T47D (cell line): ENCODE measurements around the gene TPSAB1.

Source experiments
- DNase-seq, 2 experiments: peaks; one replicate each; pipeline versions ENCODE4 v3.0.0 to v3.0.0-alpha.2; 2011 to 2012; ENCODE audit warnings: low read depth in 1 of 2, low spot score in 1 of 2
- JUND ChIP-seq: IDR thresholded peaks from 2 replicates; pipeline ENCODE4 v1.6.1; 2012; ENCODE audit warnings: low read depth
- in situ Hi-C: cut with HindIII; loops from 2 replicates; pipeline ENCODE4 v1.10.0; 2016; ENCODE audit warnings: low sequenced_read_pairs, low pct_unique_long_range_greater_than_20kb

TPSAB1 gene

DNA sequence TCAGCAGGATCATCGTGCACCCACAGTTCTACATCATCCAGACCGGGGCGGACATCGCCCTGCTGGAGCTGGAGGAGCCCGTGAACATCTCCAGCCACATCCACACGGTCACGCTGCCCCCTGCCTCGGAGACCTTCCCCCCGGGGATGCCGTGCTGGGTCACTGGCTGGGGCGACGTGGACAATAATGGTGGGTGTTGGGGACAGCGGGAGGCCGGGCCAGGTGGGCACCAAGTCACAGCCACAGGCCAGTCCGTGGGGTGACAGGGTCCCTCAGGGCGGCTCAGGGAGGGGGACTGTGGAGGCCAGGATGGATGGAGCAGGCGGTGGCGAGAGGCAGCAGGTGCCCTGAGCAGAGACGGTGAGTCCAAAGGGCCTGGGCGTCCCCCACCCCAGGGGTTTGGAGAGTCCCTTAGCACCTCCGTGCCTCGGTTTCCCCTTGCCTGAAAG is 16.4 kb downstream of the TPSAB1 start:
- no peak for DNase-seq
- in situ Hi-C loops: no loop called here
- TF ChIP-seq JUND: no peak

DNA sequence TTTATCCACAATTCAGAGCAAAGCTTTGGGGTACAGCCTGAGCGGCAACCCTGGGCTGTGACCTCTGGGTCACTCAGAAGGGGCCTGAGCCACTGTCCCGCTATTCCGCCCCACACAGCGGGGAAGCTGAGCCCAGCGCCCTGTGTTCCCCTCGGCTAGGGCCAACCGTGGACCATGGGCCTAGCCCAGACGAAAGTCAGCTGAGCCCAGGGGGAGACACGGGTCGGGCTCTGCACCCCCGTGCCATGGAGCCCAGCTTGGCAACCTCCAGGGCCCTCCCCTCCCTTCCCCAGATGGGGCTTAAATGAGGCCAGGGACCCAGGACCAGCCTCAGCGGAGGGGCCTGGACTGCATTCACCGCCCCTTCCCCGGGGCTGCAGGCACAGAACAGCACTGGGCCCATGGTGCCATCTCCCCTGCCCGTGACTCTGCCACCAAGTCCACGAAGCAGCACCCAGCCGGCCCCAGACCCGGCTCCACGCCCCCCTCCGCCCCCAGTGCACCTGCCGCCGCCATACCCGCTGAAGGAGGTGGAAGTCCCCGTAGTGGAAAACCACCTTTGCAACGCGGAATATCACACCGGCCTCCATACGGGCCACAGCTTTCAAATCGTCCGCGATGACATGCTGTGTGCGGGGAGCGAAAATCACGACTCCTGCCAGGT is 17.2 kb downstream of the TPSAB1 start:
- no peak for TF ChIP-seq JUND
- in situ Hi-C loops: no loop called here
- DNase-seq: no peak

- DNase-seq: peak in 1 of 2 experiments; percentile 63
- in situ Hi-C loops: no loop called here
- TF ChIP-seq JUND: no peak
Measured at GRCh38 chr16:1258225-1258600, 17.7 kb downstream of the TPSAB1 start.

DNA sequence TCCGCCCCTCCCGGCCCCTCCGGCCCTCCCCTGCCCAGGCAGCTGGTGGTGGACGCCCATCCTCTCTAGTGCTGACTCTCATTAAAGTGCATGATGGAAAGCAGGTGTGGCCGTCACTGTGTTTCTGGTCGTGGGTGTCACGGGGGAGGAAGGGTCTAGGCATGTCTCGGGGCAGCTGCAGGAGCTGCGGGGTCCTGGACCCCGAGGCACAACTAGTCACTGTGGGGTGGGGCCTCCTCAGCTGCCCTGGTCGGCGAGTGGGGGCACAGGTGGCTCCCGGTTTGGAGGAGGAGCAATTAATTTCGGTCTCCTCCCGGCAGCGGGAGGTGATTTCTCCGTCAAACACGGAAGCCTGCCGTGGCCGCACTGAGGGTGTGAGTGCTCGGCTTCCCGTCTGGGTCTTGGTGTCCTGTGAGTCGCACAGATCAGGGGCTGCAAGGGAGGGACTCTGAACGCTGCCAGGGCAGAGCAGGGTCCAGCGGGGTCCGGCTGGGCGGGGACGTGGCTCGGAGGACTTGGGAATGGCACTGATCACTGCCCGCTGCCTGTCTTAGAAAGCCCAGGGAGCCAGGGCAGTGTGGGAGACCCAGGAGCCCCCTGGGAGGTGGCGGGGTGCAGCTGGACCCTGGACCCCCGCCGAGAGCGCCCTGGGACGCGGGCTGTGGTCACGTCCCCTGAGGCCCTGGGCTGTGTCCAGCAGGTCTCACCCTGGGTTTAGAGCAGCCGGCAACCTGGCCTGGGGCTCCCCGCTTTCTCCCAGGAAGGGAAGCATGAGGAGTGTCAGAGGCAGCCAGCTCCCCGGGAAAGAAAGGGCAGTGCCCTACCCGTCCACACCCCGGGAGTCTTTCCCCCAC is 18.6 kb downstream of the TPSAB1 start:
- peak in 1 of 2 experiments; percentile 47 for DNase-seq
- in situ Hi-C loops: no loop called here

GRCh38 chr16:1259760-1260068 is 19.2 kb downstream of the TPSAB1 start:
- in situ Hi-C loops: no loop called here
- TF ChIP-seq JUND: no peak
- no peak for DNase-seq

More for the DNA sequence above, 18.6 kb downstream of the TPSAB1 start:
- TF ChIP-seq JUND: no peak

DNA sequence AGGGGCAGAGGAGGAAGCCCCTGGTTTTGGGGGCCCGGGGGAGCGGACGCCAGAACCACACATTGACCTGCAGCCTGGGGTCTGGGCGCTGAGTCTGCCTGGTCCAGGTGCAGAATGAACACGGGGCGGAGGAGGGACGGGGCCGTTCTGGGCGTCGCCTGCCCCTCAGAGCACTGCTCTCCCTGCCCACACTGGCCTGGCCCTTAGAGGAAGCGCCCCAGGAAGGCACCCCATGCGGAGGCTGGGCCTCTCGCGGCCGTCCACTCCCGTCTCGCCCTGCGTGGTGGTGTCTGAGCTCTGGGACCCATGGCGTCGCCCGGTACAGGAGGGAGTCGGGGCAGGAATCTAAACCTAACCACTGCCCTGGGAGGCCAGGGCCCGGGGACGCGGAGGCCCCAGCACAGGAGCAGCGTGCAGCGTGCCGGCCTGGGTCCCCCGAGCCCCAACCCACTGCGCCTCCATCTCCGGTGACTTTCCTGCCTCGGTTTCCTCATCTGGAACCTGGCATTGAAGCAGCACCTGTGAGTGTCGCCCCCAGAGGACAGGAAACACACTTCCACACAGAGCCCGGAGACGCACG is 19.7 kb downstream of the TPSAB1 start:
- DNase-seq: no peak
- in situ Hi-C loops: no loop called here
- no peak for TF ChIP-seq JUND

DNA sequence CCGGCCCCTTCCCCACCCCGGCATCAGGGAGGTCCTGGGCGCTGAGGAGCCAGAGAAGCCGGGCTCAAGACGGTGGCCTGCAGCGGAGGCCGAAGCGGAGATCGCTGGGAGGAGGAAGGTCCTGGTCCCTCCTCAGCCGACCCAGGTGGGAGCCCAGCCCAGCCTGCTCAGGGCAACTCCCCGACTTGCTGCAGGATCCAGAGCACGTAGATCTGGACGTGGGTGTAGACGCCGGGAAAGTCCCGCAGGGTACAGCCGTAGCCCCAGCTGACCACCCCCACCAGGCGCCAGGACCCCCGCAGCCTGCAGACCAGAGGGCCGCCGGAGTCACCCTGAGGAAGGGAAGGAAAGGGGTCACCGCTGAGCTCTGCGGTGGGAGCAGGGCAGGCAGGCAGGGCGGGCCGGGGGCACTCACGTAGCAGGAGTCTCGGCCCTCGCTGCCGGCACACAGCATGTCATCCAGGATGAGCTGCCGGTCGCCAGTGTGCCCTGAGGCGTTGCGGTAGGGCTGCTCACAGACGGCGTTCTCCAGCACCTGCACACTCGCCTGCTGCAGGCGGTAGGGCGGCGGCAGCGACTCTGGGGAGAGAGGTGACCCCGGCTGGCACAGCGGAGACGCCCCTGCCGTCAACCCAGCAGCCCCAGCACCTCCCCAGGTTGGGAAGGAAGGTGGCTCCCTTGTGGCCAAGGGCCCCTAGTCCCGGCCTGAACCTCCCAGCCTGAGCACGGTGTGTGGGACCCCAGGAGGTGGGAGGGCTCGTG is 20.8 kb downstream of the TPSAB1 start:
- TF ChIP-seq JUND: no peak
- in situ Hi-C loops: no loop called here
- DNase-seq: no peak

DNA sequence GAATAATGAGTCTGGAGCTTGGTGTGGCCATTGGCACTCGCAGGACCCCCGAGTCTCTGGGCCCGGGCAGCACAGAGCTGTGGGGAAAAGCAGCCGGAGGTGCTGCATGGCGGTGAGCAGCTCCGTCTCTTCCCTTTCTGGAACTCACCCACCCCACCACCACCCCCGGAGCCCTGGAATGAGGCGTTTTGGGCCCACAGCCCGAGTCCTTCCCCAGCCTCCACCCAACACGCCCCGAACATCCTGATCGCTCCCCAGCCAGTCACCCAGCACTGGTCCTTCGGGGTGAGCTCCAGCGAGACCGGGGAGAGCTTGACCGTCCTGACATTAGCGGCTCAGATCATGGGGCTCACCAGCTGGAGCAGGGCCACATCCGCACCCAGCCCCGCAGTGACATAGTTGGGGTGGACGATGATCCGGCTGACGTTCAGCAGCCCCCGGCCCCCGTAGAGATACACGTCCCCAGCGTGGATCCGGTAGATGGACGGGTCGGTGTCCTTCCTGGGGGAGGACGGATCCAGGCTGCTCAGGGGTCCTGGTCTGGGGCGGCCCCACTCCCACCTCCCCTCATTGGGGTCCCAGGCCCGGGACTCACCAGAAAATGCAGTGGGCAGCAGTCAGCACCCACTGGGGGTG is 21.8 kb downstream of the TPSAB1 start:
- DNase-seq: no peak
- TF ChIP-seq JUND: no peak
- in situ Hi-C loops: no loop called here

GRCh38 chr16:1262846-1263221 is 22.3 kb downstream of the TPSAB1 start:
- DNase-seq: no peak

DNA sequence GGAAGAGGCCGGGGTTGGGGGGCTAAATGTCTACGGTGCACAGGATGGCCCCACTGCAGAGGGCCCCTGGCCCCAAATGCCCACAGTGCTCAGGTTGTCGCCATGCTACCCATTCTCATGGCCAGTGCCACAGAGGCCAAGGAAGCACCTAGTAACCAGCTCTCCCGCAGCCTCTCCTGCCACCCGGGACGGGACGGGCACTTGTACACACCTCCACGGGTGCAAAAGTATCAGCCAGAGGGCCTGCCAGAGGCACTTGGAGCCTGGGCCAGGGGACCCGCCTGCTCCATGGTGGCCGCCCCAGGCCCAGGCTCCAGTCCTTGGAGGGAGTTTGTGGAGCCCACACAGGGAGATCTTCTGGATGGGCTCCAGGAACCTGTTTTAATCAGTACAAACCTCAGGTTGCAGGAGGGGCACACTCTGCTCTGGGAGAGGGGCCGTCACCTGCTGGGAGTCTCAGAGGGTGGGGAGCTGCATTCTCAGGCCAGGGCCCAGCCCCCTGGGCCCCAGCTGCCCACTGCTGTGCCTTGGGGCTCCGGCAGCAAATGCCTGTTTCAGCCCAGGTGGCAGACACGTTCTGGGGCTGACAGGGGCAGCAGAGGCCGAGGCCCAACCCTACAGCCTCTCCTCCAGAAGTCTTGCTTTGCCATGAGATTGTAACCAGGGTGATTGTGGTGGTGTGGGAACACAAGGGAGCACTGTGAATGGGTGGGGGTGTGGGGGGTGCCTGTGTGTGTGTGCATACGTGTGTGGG is 23.3 kb downstream of the TPSAB1 start:
- in situ Hi-C loops: no loop called here
- TF ChIP-seq JUND: no peak
- no peak for DNase-seq

More at GRCh38 chr16:1262846-1263221, 22.3 kb downstream of the TPSAB1 start:
- no peak for TF ChIP-seq JUND
- in situ Hi-C loops: no loop called here

DNA sequence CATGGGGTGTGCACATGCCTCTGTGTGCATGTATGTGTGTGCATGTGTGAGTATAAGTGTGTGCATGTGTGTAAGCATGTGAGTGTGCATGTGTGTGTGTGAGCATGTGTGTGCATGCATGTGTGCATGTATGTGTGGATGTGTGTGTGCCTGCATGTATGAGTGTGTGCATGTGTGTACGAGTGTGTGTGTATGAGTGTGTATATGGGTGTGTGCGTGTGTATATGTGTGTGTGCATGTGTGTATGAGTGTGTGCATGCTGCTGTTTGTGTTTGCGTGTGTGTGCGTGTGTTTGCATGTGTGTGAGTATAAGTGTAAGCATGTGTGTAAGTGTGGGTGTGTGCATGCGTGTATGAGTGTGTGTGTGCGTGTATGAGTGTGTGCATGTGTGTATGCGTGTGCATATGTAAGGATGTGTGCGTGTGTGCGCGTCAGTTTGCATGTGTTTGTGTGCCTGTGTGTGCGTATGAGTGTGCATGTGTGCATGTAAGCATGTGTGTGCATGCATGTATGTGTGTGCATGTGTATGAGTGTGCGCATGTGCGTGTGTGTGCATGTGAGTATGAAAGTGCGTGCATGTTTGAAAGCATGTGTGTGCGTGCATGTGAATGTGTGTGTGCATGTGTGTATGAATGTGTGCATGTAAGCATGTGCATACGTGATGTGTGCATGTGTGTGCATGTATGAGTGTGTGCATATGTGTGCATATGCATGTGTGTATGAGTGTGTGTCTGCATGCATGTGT is 24.0 kb downstream of the TPSAB1 start:
- in situ Hi-C loops: no loop called here
- DNase-seq: no peak
- no peak for TF ChIP-seq JUND
